Motor neuron (in vitro differentiated cells): ENCODE measurements around the gene CANX. TPM values are rescaled to one million over a fixed set of nuclear protein-coding genes. Genes with fewer than 3 reads are reported as not detected.
A peak's percentile ranks its signal among the peaks of the same experiment; 100 is the strongest.
"Not testable (repeated sequence)": the region's sequence is repeated elsewhere in the genome, so short reads cannot be mapped to it uniquely, and the experiment has no call there.

Experiments used
- ATAC-seq, 8 experiments: fragments of 200-7000 bp; cut with Tn5 transposase; replicated peaks in 6 of 8; 2 replicates each; pipeline ENCODE4 v1.8.0; 2021; ENCODE audit warnings: mild to moderate bottlenecking in 8 of 8, moderate library complexity in 8 of 8
- H3K27ac ChIP-seq, 2 donors: fragments of 250-450 bp; sonication (Bioruptor Pico); 2 replicates each; pipeline ENCODE4 v1.9.0; 2021; ENCODE audit warnings: antibody characterized with exemption in 2 of 2, mild to moderate bottlenecking in 2 of 2, moderate library complexity in 1 of 2
- H3K4me1 ChIP-seq, 2 donors: fragments of 250-450 bp; sonication (Bioruptor Pico); replicated peaks in 1 of 2; 2 replicates each; pipeline ENCODE4 v1.6.1; 2021; ENCODE audit warnings: antibody characterized with exemption in 2 of 2, mild to moderate bottlenecking in 2 of 2, moderate library complexity in 1 of 2
- H3K4me3 ChIP-seq, 5 donors: fragments of 250-450 bp; sonication (Bioruptor Pico); 2 replicates each; pipeline ENCODE4 v1.9.0; 2021; ENCODE audit warnings: antibody characterized with exemption in 5 of 5, mild to moderate bottlenecking in 5 of 5, moderate library complexity in 4 of 5
- whole genome bisulfite sequencing, 10 experiments: fragments of 450-650 bp; shearing (Covaris generic); methylation state at CpG; one replicate each; pipeline ENCODE4 v1.0.0; 2022; 5-methylcytosine and 5-hydroxymethylcytosine counted together
- in situ Hi-C, 9 experiments: fragments of 400-800 bp; cut with MboI; loops; one replicate each; pipeline ENCODE4 v1.15.0; 2021; ENCODE audit warnings: low sequenced_read_pairs in 9 of 9, low pct_unique_long_range_greater_than_20kb in 2 of 9; ENCODE audit not compliant: unreplicated experiment in 9 of 9
- total RNA-seq, 8 experiments: library from RNA; unstranded; fragments of 300-600 nt; gene quantifications; 2 replicates each; pipeline versions ENCODE4 v1.2.3 to v1.2.4, GENCODE V29; 2022

Gene CANX
- total RNA-seq, 8 experiments from 2014 or later, result 343 to 799 (median 537) TPM

GRCh38 chr5:179727106-179727505 lies 28.3 kb downstream of the CANX start:
- no peak overlapping the region for H3K27ac ChIP-seq
- in situ Hi-C loops, result no loop called here

GRCh38 chr5:179729303-179729702 lies 30.5 kb downstream of the CANX start:
- no peak for ATAC-seq
- no peak overlapping the region for H3K27ac ChIP-seq
- no peak overlapping the region for H3K4me3 ChIP-seq
- 66 to 100% (median 90%) methylated on average over 1 to 4 of the region's 4 CpGs; no CpG with 5 or more reads in 1 of the 10 experiments for WGBS, 10 experiments
- H3K4me1 ChIP-seq, result peaks cover under 1 to 3% of the 10 kb centered on the region in 2 donors
- in situ Hi-C loops, result no loop called here

More at GRCh38 chr5:179727106-179727505, 28.3 kb downstream of the CANX start:
- WGBS, 10 experiments, result 94 to 100% (median 97%) methylated on average over 1 to 6 of the region's 6 CpGs
- ATAC-seq, result no peak
- H3K4me1 ChIP-seq, result no peaks in the 10 kb centered on the region
- H3K4me3 ChIP-seq, result no peak overlapping the region

- Histone ChIP-seq H3K4me1 (peaks cover 5 to 8% of the 10 kb centered on the region in 2 donors), H3K27ac (no peak overlapping the region), H3K4me3 (no peak overlapping the region)
- WGBS, 10 experiments, result 32 to 100% (median 93%) methylated on average over 1 to 3 of the region's 3 CpGs; no CpG with 5 or more reads in 1 of the 10 experiments
- peak in 1 of 8 experiments; percentile 2 for ATAC-seq
- in situ Hi-C loops, result no loop called here
Observed at GRCh38 chr5:179729727-179730126, 31.0 kb downstream of the CANX start.

GRCh38 chr5:179730356-179730755 lies 31.6 kb downstream of the CANX start:
- Histone ChIP-seq H3K4me1 (peaks cover 6 to 12% of the 10 kb centered on the region in 2 donors), H3K4me3 (no peak overlapping the region), H3K27ac (no peak overlapping the region)
- ATAC-seq, result no peak
- in situ Hi-C loops, result no loop called here
- WGBS, 10 experiments, result 17 to 93% (median 75%) methylated on average over 2 to 3 of the region's 3 CpGs; no CpG with 5 or more reads in 1 of the 10 experiments

- in situ Hi-C loops, result no loop called here
- H3K4me3 ChIP-seq, result no peak overlapping the region
- ATAC-seq, result no peak
- H3K27ac ChIP-seq, result no peak overlapping the region
- H3K4me1 ChIP-seq, result peaks cover 6 to 12% of the 10 kb centered on the region in 2 donors
- 51 to 100% (median 89%) methylated on average over 1 to 3 of the region's 3 CpGs; no CpG with 5 or more reads in 1 of the 10 experiments for WGBS, 10 experiments
Observed at GRCh38 chr5:179730852-179731251, 32.1 kb downstream of the CANX start.

- in situ Hi-C loops, result no loop called here
- 10 to 81% (median 51%) methylated on average over 2 to 22 of the region's 24 CpGs for WGBS, 10 experiments
- peak in 1 of 8 experiments; percentile 7 for ATAC-seq
- peak overlapping the region; percentile 8 to 85 (median 19) for H3K4me3 ChIP-seq
- no peak overlapping the region for H3K27ac ChIP-seq
- peaks cover 6 to 12% of the 10 kb centered on the region in 2 donors for H3K4me1 ChIP-seq
Observed at GRCh38 chr5:179731791-179732411, 33.1 kb downstream of the CANX start.

GRCh38 chr5:179732412-179732917 lies 33.7 kb downstream of the CANX start, which contains the start of gene MAML1:
MAML1 (plus strand) TSS chr5:179732822; CDS start chr5:179733113, 291 bp downstream.
- ATAC-seq, result peak; percentile 89 to 98 (median 97)
- in situ Hi-C loops, result no loop called here

GRCh38 chr5:179732918-179733771 lies 34.4 kb downstream of the CANX start:
- H3K27ac ChIP-seq, result peak overlapping the region; percentile 91 to 95
- in situ Hi-C loops, result no loop called here
- H3K4me3 ChIP-seq, result peak overlapping the region; percentile 65 to 91 (median 73)
- peak; percentile 32 to 63 (median 57) for ATAC-seq
- 0 to 4% (median 0%) methylated on average over 2 to 14 of the region's 101 CpGs; no CpG with 5 or more reads in 2 of the 10 experiments for WGBS, 10 experiments
- peaks cover 6 to 12% of the 10 kb centered on the region in 2 donors for H3K4me1 ChIP-seq

More at GRCh38 chr5:179732412-179732917, 33.7 kb downstream of the CANX start, which contains the start of gene MAML1:
- Histone ChIP-seq H3K4me3 (peak within 1 kb of the TSS; percentile 65 to 91 (median 73)), H3K27ac (peak within 1 kb of the TSS; percentile 91 to 95), H3K4me1 (peaks cover 6 to 12% of the 10 kb centered on the region in 2 donors)
- 0 to 20% (median 0%) methylated on average over 1 to 8 of the region's 41 CpGs; no CpG with 5 or more reads in 2 of the 10 experiments for WGBS, 10 experiments

- peaks cover 6 to 12% of the 10 kb centered on the region in 2 donors for H3K4me1 ChIP-seq
- 0 to 10% (median 0%) methylated on average over 1 to 2 of the region's 2 CpGs; no CpG with 5 or more reads in 6 of the 10 experiments for WGBS, 10 experiments
- peak overlapping the region; percentile 65 to 91 (median 73) for H3K4me3 ChIP-seq
- in situ Hi-C loops, result no loop called here
- peak in 1 of 8 experiments; percentile 0 for ATAC-seq
- peak overlapping the region; percentile 91 to 95 for H3K27ac ChIP-seq
Observed at GRCh38 chr5:179733772-179734126, 35.0 kb downstream of the CANX start.

- in situ Hi-C loops, result no loop called here
- Histone ChIP-seq H3K27ac (no peak overlapping the region), H3K4me3 (peak overlapping the region; percentile 65 to 91 (median 73)), H3K4me1 (peaks cover 6 to 12% of the 10 kb centered on the region in 2 donors)
- no peak for ATAC-seq
- WGBS, 10 experiments, result 50 to 100% (median 92%) methylated on average over 2 to 7 of the region's 12 CpGs; no CpG with 5 or more reads in 3 of the 10 experiments
Observed at GRCh38 chr5:179734536-179735164, 35.9 kb downstream of the CANX start.

- WGBS, 10 experiments, result 59 to 100% (median 99%) methylated on average over 1 to 4 of the region's 4 CpGs
Observed at GRCh38 chr5:179738742-179739141, 40.0 kb downstream of the CANX start.

GRCh38 chr5:179744106-179744505 lies 45.3 kb downstream of the CANX start:
- H3K27ac ChIP-seq, in situ Hi-C loops, H3K4me3 ChIP-seq, ATAC-seq, H3K4me1 ChIP-seq: not testable (repeated sequence)
- 56 to 100% (median 90%) methylated on average over 1 to 7 of the region's 7 CpGs for WGBS, 10 experiments

More at GRCh38 chr5:179738742-179739141, 40.0 kb downstream of the CANX start:
- Histone ChIP-seq H3K4me1 (peaks cover 6 to 12% of the 10 kb centered on the region in 2 donors), H3K4me3 (no peak overlapping the region), H3K27ac (no peak overlapping the region)
- peak in 1 of 8 experiments; percentile 47 for ATAC-seq
- in situ Hi-C loops, result no loop called here
